ENCODE measurements around the gene ATP23.
A peak's percentile ranks its signal among the peaks of the same experiment; 100 is the strongest.

ATP23 gene

DNA sequence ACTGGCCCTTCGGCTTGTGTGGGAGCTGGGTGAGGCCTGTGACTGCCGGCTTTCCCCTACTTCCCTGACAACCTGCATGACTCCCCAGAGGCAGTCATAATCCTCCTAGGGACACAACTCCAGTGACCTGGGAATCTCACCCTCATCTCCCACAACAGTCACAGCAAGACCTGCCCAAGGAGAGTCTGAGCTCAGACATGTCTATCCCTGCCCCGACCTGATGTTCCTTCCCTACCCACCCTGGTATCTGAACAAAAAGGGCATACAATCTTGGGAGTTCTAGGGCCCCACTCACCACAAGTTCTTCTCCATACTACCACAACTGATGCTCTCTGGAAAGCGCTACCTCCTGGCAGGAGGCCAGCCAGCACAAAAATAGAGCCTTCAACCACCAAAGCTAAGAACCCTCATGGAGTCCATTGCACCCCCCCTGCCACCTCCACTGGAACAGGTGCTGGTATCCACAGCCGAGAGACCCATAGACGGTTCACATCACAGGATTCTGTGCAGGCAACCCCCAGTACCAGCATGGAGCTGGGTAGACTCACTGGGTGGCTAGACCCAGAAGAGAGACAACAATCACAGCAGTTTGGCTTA, 16.8 kb downstream of the ATP23 start:
- DNase-seq (ENCODE audit: extremely low read depth, low read depth): no peak
- TF ChIP-seq CTCF (IDR thresholded peaks at IDR 0.05; ENCODE audit: low read depth, low read length): no peak

GRCh38 chr12:57964421-57964820, 23.1 kb downstream of the ATP23 start:
- no peak for DNase-seq (ENCODE audit: extremely low read depth, low read depth)
- TF ChIP-seq CTCF (IDR thresholded peaks at IDR 0.05; ENCODE audit: low read depth, low read length): no peak

GRCh38 chr12:57965766-57966165, 24.4 kb downstream of the ATP23 start:
- TF ChIP-seq CTCF (IDR thresholded peaks at IDR 0.05; ENCODE audit: low read depth, low read length): no peak
- no peak for DNase-seq (ENCODE audit: extremely low read depth, low read depth)

DNA sequence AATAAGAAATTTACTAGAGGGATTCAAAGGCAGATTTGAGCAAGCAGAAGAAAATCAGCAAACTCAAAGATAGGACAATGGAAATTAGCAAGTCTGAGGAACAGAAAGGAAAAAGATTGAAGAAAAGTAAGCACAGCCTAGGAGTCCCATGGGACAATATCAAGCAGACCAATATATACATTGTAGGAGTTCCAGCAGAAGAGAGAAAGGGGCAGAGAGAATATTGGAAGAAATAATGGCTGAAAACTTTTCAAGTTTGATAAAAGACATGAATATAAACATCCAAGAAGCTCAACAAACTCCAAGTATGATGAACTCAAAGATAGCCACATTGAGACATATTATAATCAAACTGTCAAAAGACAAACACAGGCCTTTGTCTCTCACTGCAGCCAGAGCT, 25.2 kb downstream of the ATP23 start:
- no peak for DNase-seq (ENCODE audit: extremely low read depth, low read depth)
- TF ChIP-seq CTCF (IDR thresholded peaks at IDR 0.05; ENCODE audit: low read depth, low read length): no peak

- DNase-seq (ENCODE audit: extremely low read depth, low read depth): peak; percentile 32
- peak; percentile 66 for TF ChIP-seq CTCF (IDR thresholded peaks at IDR 0.05; ENCODE audit: low read depth, low read length)
Observed at GRCh38 chr12:57983146-57983857, 41.9 kb downstream of the ATP23 start.

GRCh38 chr12:57983858-57984505, 42.6 kb downstream of the ATP23 start:
- no peak for DNase-seq (ENCODE audit: extremely low read depth, low read depth)
- TF ChIP-seq CTCF (IDR thresholded peaks at IDR 0.05; ENCODE audit: low read depth, low read length): no peak

DNA sequence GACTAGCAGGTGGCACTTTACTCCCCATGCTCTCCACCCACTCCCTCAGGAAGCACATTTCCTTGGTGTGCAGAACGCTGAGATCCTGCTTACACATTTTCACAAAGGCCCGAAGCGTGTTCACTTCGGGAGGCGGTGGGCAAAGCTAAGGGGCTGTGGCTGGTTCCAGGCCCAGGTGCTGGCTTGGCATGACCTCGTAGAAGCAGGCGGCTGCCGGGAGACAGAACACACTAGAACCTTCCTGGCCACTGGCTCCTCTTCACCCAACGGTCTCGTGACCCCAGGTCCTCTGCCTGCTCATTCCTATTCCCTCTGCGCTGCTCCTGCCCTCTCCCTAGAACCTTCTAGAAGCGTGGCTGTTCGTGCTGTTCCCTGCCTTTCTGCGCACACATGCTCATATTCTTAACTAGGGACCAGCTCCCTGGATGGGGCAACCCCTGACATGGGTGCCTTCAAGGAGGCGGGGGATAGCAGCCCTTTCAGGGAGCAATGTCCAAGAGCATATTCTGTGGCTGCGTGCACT, 43.3 kb downstream of the ATP23 start:
- no peak for DNase-seq (ENCODE audit: extremely low read depth, low read depth)
- TF ChIP-seq CTCF (IDR thresholded peaks at IDR 0.05; ENCODE audit: low read depth, low read length): no peak
